MM.1S (cell line): ENCODE results near the gene BLM.

Experiments
- DNase-seq: peaks from one replicate; pipeline ENCODE4 v3.0.0-alpha.2; 2015
- H2AFZ ChIP-seq: fragments of 300-600 bp; sonication (generic); 2 replicates; pipeline ENCODE4 v1.6.0; 2016; ENCODE audit warnings: antibody characterized with exemption, low read length
- H3F3A ChIP-seq: fragments of 300-600 bp; sonication (generic); 2 replicates; pipeline ENCODE4 v1.6.1; 2016; ENCODE audit warnings: mild to moderate bottlenecking, antibody characterized with exemption, low read length, moderate library complexity, mixed read lengths; ENCODE audit not compliant: insufficient read depth
- H3K27ac ChIP-seq: fragments of 300-600 bp; sonication (generic); 2 replicates; pipeline ENCODE4 v1.5.1; 2016; ENCODE audit warnings: mild to moderate bottlenecking, low read length
- H3K27me3 ChIP-seq: fragments of 300-600 bp; sonication (generic); replicated peaks from 2 replicates; pipeline ENCODE4 v1.6.0; 2016; ENCODE audit warnings: low read length; ENCODE audit not compliant: insufficient read depth
- H3K36me3 ChIP-seq: fragments of 300-600 bp; sonication (generic); replicated peaks from 2 replicates; pipeline ENCODE4 v1.6.1; 2016; ENCODE audit warnings: mild to moderate bottlenecking, low read length, mixed read lengths; ENCODE audit not compliant: insufficient read depth
- H3K4me1 ChIP-seq: fragments of 300-600 bp; sonication (generic); 2 replicates; pipeline ENCODE4 v1.6.1; 2016; ENCODE audit warnings: low read length, mixed read lengths
- H3K4me2 ChIP-seq: fragments of 300-600 bp; sonication (generic); 2 replicates; pipeline ENCODE4 v1.6.0; 2016; ENCODE audit warnings: low read depth, low read length
- H3K4me3 ChIP-seq: fragments of 300-600 bp; sonication (generic); 2 replicates; pipeline ENCODE4 v1.5.1; 2016; ENCODE audit warnings: low read length, mixed read lengths
- H3K79me2 ChIP-seq: fragments of 300-600 bp; sonication (generic); 2 replicates; pipeline ENCODE4 v1.6.1; 2016; ENCODE audit warnings: mixed run types, low read length, mixed read lengths
- H3K9ac ChIP-seq: fragments of 300-600 bp; sonication (generic); 2 replicates; pipeline ENCODE4 v1.6.1; 2016; ENCODE audit warnings: low read length, mixed read lengths
- H3K9me2 ChIP-seq: fragments of 300-600 bp; sonication (generic); replicated peaks from 2 replicates; pipeline ENCODE4 v1.6.1; 2016; ENCODE audit warnings: mild to moderate bottlenecking, low read length, mixed read lengths; ENCODE audit not compliant: insufficient read depth
- H3K9me3 ChIP-seq: fragments of 300-600 bp; sonication (generic); replicated peaks from 2 replicates; pipeline ENCODE4 v1.6.1; 2016; ENCODE audit warnings: mild to moderate bottlenecking, low read length, mixed read lengths; ENCODE audit not compliant: insufficient read depth
- H4K20me1 ChIP-seq: fragments of 300-600 bp; sonication (generic); 2 replicates; pipeline ENCODE4 v1.6.1; 2016; ENCODE audit warnings: mild to moderate bottlenecking, low read length, moderate library complexity, mixed read lengths; ENCODE audit not compliant: insufficient read depth
- EZH2 ChIP-seq: fragments of 300-600 bp; sonication (generic); optimal IDR thresholded peaks from 2 replicates; pipeline ENCODE3; 2017; ENCODE audit warnings: low read depth, mild to moderate bottlenecking, antibody characterized with exemption, low read length, mixed read lengths
- EZH2phosphoT487 ChIP-seq: fragments of 300-600 bp; sonication (generic); IDR thresholded peaks from 2 replicates; pipeline ENCODE4 v1.6.1; 2018; ENCODE audit warnings: antibody characterized with exemption, low read length
- TF ChIP-seq, protein P1 (sequence below): fragments of 300-600 bp; sonication (generic); IDR thresholded peaks from 2 replicates; pipeline ENCODE4 v1.5.1; 2016; ENCODE audit warnings: antibody characterized with exemption, low read length, mixed read lengths

Gene BLM

DNA sequence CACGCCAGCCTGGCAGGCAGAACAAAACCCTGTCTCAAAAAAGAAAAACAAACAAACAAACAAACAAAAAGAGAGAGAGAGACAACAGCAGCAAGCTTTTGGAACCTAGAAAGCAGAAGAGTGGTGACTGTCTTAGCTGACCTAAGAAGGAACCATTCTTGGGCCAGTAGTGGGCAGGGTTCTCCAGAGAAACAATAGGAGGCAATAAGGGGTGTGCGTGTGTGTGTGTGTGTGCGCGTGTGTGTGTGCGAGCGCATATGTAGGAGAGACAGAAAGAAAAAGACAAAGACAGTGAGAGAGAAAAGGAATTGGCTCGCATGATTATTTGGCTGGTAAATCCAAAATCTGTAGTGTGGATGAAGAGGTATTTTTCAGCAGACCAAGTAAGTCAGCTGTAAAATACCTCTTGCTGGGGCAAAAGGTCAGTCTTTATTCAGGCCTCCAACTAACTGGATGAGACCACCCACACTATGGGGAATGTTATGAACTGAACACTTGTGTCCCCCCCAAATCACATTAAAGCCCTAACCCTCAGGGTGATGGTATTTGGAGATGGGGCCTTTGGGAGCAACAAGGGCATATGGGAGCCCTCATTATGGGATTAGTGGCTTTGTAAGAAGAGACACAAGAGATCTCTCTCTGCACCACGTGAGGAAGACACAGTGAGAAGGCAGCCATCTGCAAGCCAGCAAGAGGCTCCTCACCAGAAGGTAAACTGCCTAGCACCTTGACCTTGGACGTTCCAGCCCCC, 15.1 kb upstream of the BLM start:
- Histone ChIP-seq H4K20me1 (no peaks in the 10 kb centered on the region), H3K4me1 (no peaks in the 10 kb centered on the region), H3K27ac (no peak overlapping the region), H3K36me3 (no peaks in the 10 kb centered on the region), H3K9me2 (no peaks in the 10 kb centered on the region), H3K4me2 (no peak overlapping the region), H3K9me3 (no peaks in the 10 kb centered on the region), H3K9ac (no peak overlapping the region), H3F3A (no peaks in the 10 kb centered on the region), H3K4me3 (no peak overlapping the region), H2AFZ (no peak overlapping the region), H3K27me3 (no peaks in the 10 kb centered on the region), H3K79me2 (no peaks in the 10 kb centered on the region)
- TF ChIP-seq EZH2 (no peak), EZH2phosphoT487 (no peak)
- TF ChIP-seq, protein P1, sequence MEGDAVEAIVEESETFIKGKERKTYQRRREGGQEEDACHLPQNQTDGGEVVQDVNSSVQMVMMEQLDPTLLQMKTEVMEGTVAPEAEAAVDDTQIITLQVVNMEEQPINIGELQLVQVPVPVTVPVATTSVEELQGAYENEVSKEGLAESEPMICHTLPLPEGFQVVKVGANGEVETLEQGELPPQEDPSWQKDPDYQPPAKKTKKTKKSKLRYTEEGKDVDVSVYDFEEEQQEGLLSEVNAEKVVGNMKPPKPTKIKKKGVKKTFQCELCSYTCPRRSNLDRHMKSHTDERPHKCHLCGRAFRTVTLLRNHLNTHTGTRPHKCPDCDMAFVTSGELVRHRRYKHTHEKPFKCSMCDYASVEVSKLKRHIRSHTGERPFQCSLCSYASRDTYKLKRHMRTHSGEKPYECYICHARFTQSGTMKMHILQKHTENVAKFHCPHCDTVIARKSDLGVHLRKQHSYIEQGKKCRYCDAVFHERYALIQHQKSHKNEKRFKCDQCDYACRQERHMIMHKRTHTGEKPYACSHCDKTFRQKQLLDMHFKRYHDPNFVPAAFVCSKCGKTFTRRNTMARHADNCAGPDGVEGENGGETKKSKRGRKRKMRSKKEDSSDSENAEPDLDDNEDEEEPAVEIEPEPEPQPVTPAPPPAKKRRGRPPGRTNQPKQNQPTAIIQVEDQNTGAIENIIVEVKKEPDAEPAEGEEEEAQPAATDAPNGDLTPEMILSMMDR: no peak
- DNase-seq: no peak

DNA sequence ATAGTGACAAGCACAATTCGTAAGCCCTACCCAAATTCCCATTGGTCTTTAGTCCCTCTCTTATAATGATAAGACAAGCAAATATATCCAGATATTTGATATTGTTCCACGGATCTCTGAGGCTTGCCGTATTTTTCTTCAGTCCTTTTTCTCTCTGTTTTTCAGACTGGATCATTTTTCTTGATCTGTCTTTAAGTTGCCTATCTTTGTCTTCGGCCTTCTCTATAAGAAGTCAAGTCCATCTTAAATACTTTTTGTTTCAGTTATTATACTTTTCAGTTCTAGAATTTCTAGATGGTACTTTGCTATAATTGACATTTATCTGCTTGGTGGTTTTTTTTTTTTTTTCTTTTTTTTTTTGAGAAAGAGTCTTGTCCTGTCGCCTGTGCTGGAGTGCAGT, 13.7 kb upstream of the BLM start:
- Histone ChIP-seq H3K27ac (no peak overlapping the region), H3K27me3 (no peaks in the 10 kb centered on the region), H3K9me2 (no peaks in the 10 kb centered on the region), H4K20me1 (no peaks in the 10 kb centered on the region), H3F3A (no peaks in the 10 kb centered on the region), H3K4me1 (no peaks in the 10 kb centered on the region), H3K9me3 (no peaks in the 10 kb centered on the region), H3K4me2 (no peak overlapping the region), H3K36me3 (no peaks in the 10 kb centered on the region), H2AFZ (no peak overlapping the region), H3K4me3 (no peak overlapping the region), H3K9ac (no peak overlapping the region), H3K79me2 (no peaks in the 10 kb centered on the region)
- TF ChIP-seq EZH2: no peak
- no peak for TF ChIP-seq EZH2phosphoT487
- TF ChIP-seq, protein P1: no peak
- DNase-seq: no peak

DNA sequence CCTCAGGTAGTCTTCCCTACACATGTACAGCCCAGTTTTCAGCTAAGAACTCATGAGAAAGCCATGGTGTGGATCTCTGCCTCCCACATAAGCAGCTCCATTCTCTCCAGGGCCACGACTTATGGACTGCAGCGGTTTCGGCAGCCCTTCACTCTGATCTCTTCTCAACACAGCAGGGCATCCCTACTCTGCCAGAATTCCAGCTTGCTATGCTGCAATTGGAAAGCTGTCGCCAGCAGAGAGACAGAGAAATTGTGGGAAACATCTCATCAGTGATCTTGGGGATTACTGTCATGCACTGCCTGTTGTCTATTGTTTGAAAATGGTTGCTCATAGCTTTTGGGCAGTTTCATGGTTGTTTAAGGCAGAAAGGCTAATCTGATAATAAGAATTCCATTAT, 11.9 kb upstream of the BLM start:
- no peak for DNase-seq
- Histone ChIP-seq H3K9me2 (no peaks in the 10 kb centered on the region), H3K27ac (no peak overlapping the region), H3K4me2 (no peak overlapping the region), H4K20me1 (no peaks in the 10 kb centered on the region), H3K4me1 (no peaks in the 10 kb centered on the region), H3K27me3 (no peaks in the 10 kb centered on the region), H3K4me3 (no peak overlapping the region), H3K79me2 (no peaks in the 10 kb centered on the region), H3K9ac (no peak overlapping the region), H3K9me3 (no peaks in the 10 kb centered on the region), H2AFZ (no peak overlapping the region), H3F3A (no peaks in the 10 kb centered on the region), H3K36me3 (no peaks in the 10 kb centered on the region)
- TF ChIP-seq, protein P1: no peak
- TF ChIP-seq EZH2: no peak
- TF ChIP-seq EZH2phosphoT487: no peak
